Measurements from ENCODE around the gene PP2D1. TPM values are rescaled to one million over a fixed set of nuclear protein-coding genes. Genes with fewer than 3 reads are reported as not detected.
"Not testable (repeated sequence)": the region's sequence is repeated elsewhere in the genome, so short reads cannot be mapped to it uniquely, and the experiment has no call there.

Gene PP2D1
- polyA plus RNA-seq, 3 donors, result 0.41 to 0.56 TPM; not detected in 1

GRCh38 chr3:19959505-19959904 is 52.6 kb downstream of the PP2D1 start:
- peaks cover 0 to 2% (median 0%) of the 10 kb centered on the region in 3 donors for H3K27me3 Mint-ChIP-seq (ENCODE audit: low read depth in 3 of 3)
- intact Hi-C loops (cut with micrococcal nuclease), result no loop called here
- H3K4me2 ChIP-seq (replicated peaks; ENCODE audit: extremely low read depth, low read length, poor library complexity, severe bottlenecking), result no peak overlapping the region
- peaks cover 100% of the 10 kb centered on the region for H4K20me1 ChIP-seq (ENCODE audit: insufficient read depth, low read length)
- H3K79me2 ChIP-seq (ENCODE audit: insufficient read depth, low read length), result peaks cover 95% of the 10 kb centered on the region
- peaks cover 38 to 57% of the 10 kb centered on the region in 2 donors for H3K36me3 Mint-ChIP-seq
- H3K9ac ChIP-seq (ENCODE audit: insufficient read depth, low read length, poor library complexity, severe bottlenecking), result no peak overlapping the region
- peaks cover 6% of the 10 kb centered on the region for H3K4me1 Mint-ChIP-seq
- no peaks in the 10 kb centered on the region for H3K27me3 ChIP-seq (ENCODE audit: control insufficient read depth in 2 of 2, insufficient read depth in 2 of 2, low read length in 2 of 2)
- TF ChIP-seq CTCF (IDR thresholded peaks at IDR 0.05), result no peak
- H3K4me3 ChIP-seq (replicated peaks in 1 of 3; ENCODE audit: low read depth in 2 of 3, low read length in 3 of 3), result no peak overlapping the region
- no peak overlapping the region for H3K27ac ChIP-seq (ENCODE audit: low read depth in 1 of 2, low read length in 2 of 2)
- H3K36me3 ChIP-seq (replicated peaks in 1 of 2; ENCODE audit: control insufficient read depth in 1 of 2, insufficient read depth in 2 of 2, low read length in 2 of 2), result peaks cover 20 to 76% of the 10 kb centered on the region in 2 donors
- H3K4me3 Mint-ChIP-seq, result no peak overlapping the region
- no peaks in the 10 kb centered on the region for H3K4me1 ChIP-seq (ENCODE audit: control insufficient read depth in 1 of 2, insufficient read depth in 2 of 2, low read length in 2 of 2)
- H3K27ac Mint-ChIP-seq, result peak overlapping the region in 1 of 7 donors; percentile 14
- no peaks in the 10 kb centered on the region for H3K9me3 Mint-ChIP-seq
- H2AFZ ChIP-seq (ENCODE audit: insufficient read depth, low read depth, low read length, poor library complexity, severe bottlenecking), result no peak overlapping the region
- DNase-seq, result no peak
- no peaks in the 10 kb centered on the region for H3K9me3 ChIP-seq (replicated peaks in 1 of 2; ENCODE audit: control insufficient read depth in 1 of 2, insufficient read depth in 1 of 2, low read length in 2 of 2)
- 100% methylated on average over 2 of the region's 4 CpGs for WGBS (ENCODE audit: insufficient coverage)

GRCh38 chr3:19957354-19957753 is 54.7 kb downstream of the PP2D1 start:
- H3K4me2 ChIP-seq (replicated peaks; ENCODE audit: extremely low read depth, low read length, poor library complexity, severe bottlenecking); H3K27ac Mint-ChIP-seq; H3K27me3 Mint-ChIP-seq (ENCODE audit: low read depth in 3 of 3); H3K4me1 Mint-ChIP-seq; H3K4me3 ChIP-seq (replicated peaks in 1 of 3; ENCODE audit: low read depth in 2 of 3, low read length in 3 of 3); H3K27me3 ChIP-seq (ENCODE audit: control insufficient read depth in 2 of 2, insufficient read depth in 2 of 2, low read length in 2 of 2); H3K27ac ChIP-seq (ENCODE audit: low read depth in 1 of 2, low read length in 2 of 2); H2AFZ ChIP-seq (ENCODE audit: insufficient read depth, low read depth, low read length, poor library complexity, severe bottlenecking); H3K4me1 ChIP-seq (ENCODE audit: control insufficient read depth in 1 of 2, insufficient read depth in 2 of 2, low read length in 2 of 2); intact Hi-C loops (cut with micrococcal nuclease); H3K4me3 Mint-ChIP-seq; DNase-seq; H3K9ac ChIP-seq (ENCODE audit: insufficient read depth, low read length, poor library complexity, severe bottlenecking); H3K9me3 Mint-ChIP-seq; H3K9me3 ChIP-seq (replicated peaks in 1 of 2; ENCODE audit: control insufficient read depth in 1 of 2, insufficient read depth in 1 of 2, low read length in 2 of 2): not testable (repeated sequence)
- H4K20me1 ChIP-seq (ENCODE audit: insufficient read depth, low read length), result peaks cover 100% of the 10 kb centered on the region
- H3K36me3 Mint-ChIP-seq, result peaks cover 42 to 65% of the 10 kb centered on the region in 2 donors
- peaks cover 95% of the 10 kb centered on the region for H3K79me2 ChIP-seq (ENCODE audit: insufficient read depth, low read length)
- H3K36me3 ChIP-seq (replicated peaks in 1 of 2; ENCODE audit: control insufficient read depth in 1 of 2, insufficient read depth in 2 of 2, low read length in 2 of 2), result peaks cover 37 to 93% of the 10 kb centered on the region in 2 donors
- WGBS (ENCODE audit: insufficient coverage), result 96% methylated on average over 7 of the region's 9 CpGs

All from CD14-positive monocyte (primary cell).